Astrocyte (in vitro differentiated cells and primary cell): Measurements from ENCODE around the gene DPEP3. TPM values are rescaled to one million over a fixed set of nuclear protein-coding genes. Genes with fewer than 3 reads are reported as not detected.
A peak's percentile ranks its signal among the peaks of the same experiment; 100 is the strongest.

Experiments
- DNase-seq: peaks from one replicate; pipeline ENCODE4 v3.0.0-alpha.2; 2010; ENCODE audit warnings: low read depth
- FAIRE-seq: peaks from 2 replicates; lab custom pipeline; 2011; peaks lifted over from hg19 to GRCh38; lab: Jason Lieb, UNC
- H2AFZ ChIP-seq: 2 replicates; pipeline ENCODE4 v1.6.0; 2012; ENCODE audit warnings: low read depth, low read length, inconsistent platforms
- H3K27ac ChIP-seq: 2 replicates; pipeline ENCODE4 v1.5.1; 2011; ENCODE audit warnings: low read depth, low read length, inconsistent platforms
- H3K27me3 ChIP-seq: 2 replicates; pipeline ENCODE4 v1.6.0; 2011; ENCODE audit warnings: low read length, inconsistent platforms; ENCODE audit not compliant: insufficient read depth
- H3K36me3 ChIP-seq: 2 replicates; pipeline ENCODE4 v1.5.1; 2011; ENCODE audit warnings: low read length, inconsistent platforms; ENCODE audit not compliant: insufficient read depth
- H3K4me1 ChIP-seq: 2 replicates; pipeline ENCODE4 v1.5.1; 2011; ENCODE audit warnings: low read length, inconsistent platforms; ENCODE audit not compliant: insufficient read depth
- H3K4me2 ChIP-seq: 2 replicates; pipeline ENCODE4 v1.6.0; 2012; ENCODE audit warnings: low read length, inconsistent platforms
- H3K4me3 ChIP-seq: 2 replicates; pipeline ENCODE4 v1.5.1; 2011; ENCODE audit warnings: low read depth, mild to moderate bottlenecking, low read length, inconsistent platforms; ENCODE audit not compliant: insufficient read depth
- H3K79me2 ChIP-seq: 2 replicates; pipeline ENCODE4 v1.6.0; 2012; ENCODE audit warnings: mild to moderate bottlenecking, low read length, inconsistent platforms; ENCODE audit not compliant: insufficient read depth
- H3K9ac ChIP-seq: 2 replicates; pipeline ENCODE4 v1.6.0; 2012; ENCODE audit warnings: mild to moderate bottlenecking, low read length, inconsistent platforms
- H3K9me3 ChIP-seq: 2 replicates; pipeline ENCODE4 v1.5.1; 2012; ENCODE audit warnings: low read depth, mild to moderate bottlenecking, low read length, inconsistent platforms; ENCODE audit not compliant: insufficient read depth
- H4K20me1 ChIP-seq: 2 replicates; pipeline ENCODE4 v1.6.0; 2012; ENCODE audit warnings: low read length, inconsistent platforms; ENCODE audit not compliant: insufficient read depth
- H3K27ac Mint-ChIP-seq: one replicate; pipeline ENCODE4 v1.8.0; 2021; ENCODE audit warnings: mild to moderate bottlenecking, mixed read lengths; ENCODE audit not compliant: unreplicated experiment
- H3K27me3 Mint-ChIP-seq: one replicate; pipeline ENCODE4 v1.8.0; 2021; ENCODE audit warnings: low read depth, mixed read lengths; ENCODE audit not compliant: unreplicated experiment
- H3K36me3 Mint-ChIP-seq: one replicate; pipeline ENCODE4 v1.8.0; 2021; ENCODE audit warnings: low read depth, mixed read lengths; ENCODE audit not compliant: unreplicated experiment
- H3K4me1 Mint-ChIP-seq: one replicate; pipeline ENCODE4 v1.8.0; 2021; ENCODE audit warnings: low read depth, mixed read lengths; ENCODE audit not compliant: unreplicated experiment
- H3K4me3 Mint-ChIP-seq: one replicate; pipeline ENCODE4 v1.8.0; 2021; ENCODE audit warnings: mild to moderate bottlenecking, moderate library complexity, mixed read lengths; ENCODE audit not compliant: unreplicated experiment
- H3K9me3 Mint-ChIP-seq: one replicate; pipeline ENCODE4 v1.8.0; 2021; ENCODE audit warnings: mild to moderate bottlenecking, mixed read lengths; ENCODE audit not compliant: unreplicated experiment
- CTCF ChIP-seq: IDR thresholded peaks from 2 replicates; pipeline ENCODE4 v1.5.1; 2011; ENCODE audit warnings: low read depth, mild to moderate bottlenecking, inconsistent platforms, low read length, moderate library complexity; ENCODE audit not compliant: insufficient read depth
- EZH2 ChIP-seq: IDR thresholded peaks from 2 replicates; pipeline ENCODE4 v1.6.1; 2012; ENCODE audit warnings: mild to moderate bottlenecking, low read length, inconsistent platforms; ENCODE audit not compliant: insufficient read depth
- total RNA-seq: library from RNA; stranded (reverse); gene quantifications from 2 replicates; pipeline ENCODE4 v1.2.1, GENCODE V29; 2021

The DPEP3 gene
- total RNA-seq, 1 donor from 2014 or later: not detected

- Histone ChIP-seq H2AFZ (peak within 1 kb of the TSS; percentile 60), H3K4me3 (peak within 1 kb of the TSS; percentile 87), H4K20me1 (peaks cover 21% of the 10 kb centered on the region), H3K9ac (peak within 1 kb of the TSS; percentile 93), H3K4me2 (peak within 1 kb of the TSS; percentile 94), H3K79me2 (peaks cover 13% of the 10 kb centered on the region), H3K4me1 (peaks cover 22% of the 10 kb centered on the region), H3K27ac (peak within 1 kb of the TSS; percentile 74), H3K27me3 (no peaks in the 10 kb centered on the region), H3K9me3 (no peaks in the 10 kb centered on the region), H3K36me3 (peaks cover 17% of the 10 kb centered on the region)
- Mint-ChIP-seq H3K4me1 (peaks cover 15% of the 10 kb centered on the region), H3K4me3 (peak within 1 kb of the TSS; percentile 99), H3K27ac (peak within 1 kb of the TSS; percentile 99), H3K36me3 (peaks cover 11% of the 10 kb centered on the region), H3K9me3 (no peaks in the 10 kb centered on the region), H3K27me3 (no peaks in the 10 kb centered on the region)
- peak; percentile 52 for DNase-seq
- TF ChIP-seq CTCF: no peak
- TF ChIP-seq EZH2: no peak
- FAIRE-seq: no peak
Observed at GRCh38 chr16:67936124-67936879, 44.0 kb downstream of the DPEP3 start, which contains the start of gene PSMB10. Gene PSMB10 (minus strand): TSS chr16:67936850. CDS start chr16:67936749, 101 bp downstream.

GRCh38 chr16:67935402-67936123 lies 44.7 kb downstream of the DPEP3 start:
- peak overlapping the region; percentile 64 for H2AFZ ChIP-seq
- Mint-ChIP-seq H3K27ac (peak overlapping the region; percentile 99), H3K27me3 (no peaks in the 10 kb centered on the region), H3K36me3 (peaks cover 13% of the 10 kb centered on the region), H3K4me3 (peak overlapping the region; percentile 99), H3K9me3 (no peaks in the 10 kb centered on the region), H3K4me1 (peaks cover 15% of the 10 kb centered on the region)
- H3K4me2 ChIP-seq: peak overlapping the region; percentile 94
- H3K36me3 ChIP-seq: peaks cover 10% of the 10 kb centered on the region
- TF ChIP-seq CTCF (no peak), EZH2 (no peak)
- H3K27me3 ChIP-seq: no peaks in the 10 kb centered on the region
- FAIRE-seq (no peak), DNase-seq (peak; percentile 84)
- peaks cover 13% of the 10 kb centered on the region for H3K79me2 ChIP-seq
- H3K9me3 ChIP-seq: no peaks in the 10 kb centered on the region
- H3K4me3 ChIP-seq: peak overlapping the region; percentile 87
- peak overlapping the region; percentile 74 for H3K27ac ChIP-seq
- peak overlapping the region; percentile 93 for H3K9ac ChIP-seq
- peaks cover 17% of the 10 kb centered on the region for H4K20me1 ChIP-seq
- H3K4me1 ChIP-seq: peaks cover 22% of the 10 kb centered on the region
